DOHH2 (cell line): ENCODE measurements around the gene NUP37.

Experiments used
- H3F3A ChIP-seq: fragments of 200-600 bp; sonication (generic), shearing (Covaris generic); 2 replicates; pipeline ENCODE4 v1.6.0; 2016; ENCODE audit warnings: antibody characterized with exemption, mild to moderate bottlenecking; ENCODE audit not compliant: control insufficient read depth, insufficient read depth
- H3K27ac ChIP-seq: fragments of 200-600 bp; sonication (generic); 2 replicates; pipeline ENCODE4 v1.5.1; 2014; ENCODE audit warnings: low read depth, mild to moderate bottlenecking, low read length, moderate library complexity
- H3K27me3 ChIP-seq: fragments of 200-600 bp; sonication (generic); 2 replicates; pipeline ENCODE4 v1.6.1; 2014; ENCODE audit warnings: mild to moderate bottlenecking, low read length, mixed read lengths; ENCODE audit not compliant: control insufficient read depth
- H3K36me3 ChIP-seq: fragments of 200-600 bp; sonication (generic); 2 replicates; pipeline ENCODE4 v1.6.1; 2014; ENCODE audit warnings: mild to moderate bottlenecking, low read length, moderate library complexity, mixed read lengths; ENCODE audit not compliant: control insufficient read depth
- H3K4me1 ChIP-seq: fragments of 200-600 bp; sonication (generic); 2 replicates; pipeline ENCODE4 v1.6.1; 2014; ENCODE audit warnings: mild to moderate bottlenecking, low read length, mixed read lengths; ENCODE audit not compliant: control insufficient read depth
- H3K4me2 ChIP-seq: fragments of 200-600 bp; sonication (generic); 2 replicates; pipeline ENCODE4 v1.6.0; 2014; ENCODE audit warnings: mild to moderate bottlenecking, low read length, moderate library complexity
- H3K4me3 ChIP-seq: fragments of 200-600 bp; sonication (generic); 2 replicates; pipeline ENCODE4 v1.5.1; 2014; ENCODE audit warnings: mild to moderate bottlenecking, low read length, mixed read lengths
- H3K79me2 ChIP-seq: fragments of 200-600 bp; sonication (generic); 2 replicates; pipeline ENCODE4 v1.6.1; 2014; ENCODE audit warnings: mild to moderate bottlenecking, low read length, mixed read lengths; ENCODE audit not compliant: control insufficient read depth
- H3K9me2 ChIP-seq: fragments of 200-600 bp; sonication (generic); replicated peaks from 2 replicates; pipeline ENCODE4 v1.6.1; 2014; ENCODE audit warnings: mild to moderate bottlenecking, low read length, mixed read lengths; ENCODE audit not compliant: control insufficient read depth
- H3K9me3 ChIP-seq: fragments of 200-600 bp; sonication (generic); 2 replicates; pipeline ENCODE4 v1.6.1; 2014; ENCODE audit warnings: antibody characterized with exemption, low read length, mixed read lengths; ENCODE audit not compliant: control insufficient read depth, insufficient read depth
- H4K20me1 ChIP-seq: fragments of 200-600 bp; sonication (generic); 2 replicates; pipeline ENCODE4 v1.6.0; 2014; ENCODE audit warnings: low read depth, mild to moderate bottlenecking, antibody characterized with exemption, low read length, moderate library complexity; ENCODE audit not compliant: control insufficient read depth, insufficient read depth
- CTCF ChIP-seq: fragments of 200-600 bp; sonication (generic); IDR thresholded peaks from one replicate; pipeline ENCODE4 v1.5.1; 2014; ENCODE audit warnings: antibody characterized with exemption, mild to moderate bottlenecking, low read depth, low read length; ENCODE audit not compliant: poor library complexity, severe bottlenecking
- EZH2phosphoT487 ChIP-seq: fragments of 200-600 bp; sonication (generic); IDR thresholded peaks from 2 replicates; pipeline ENCODE4 v1.6.1; 2017; ENCODE audit warnings: borderline replicate concordance, mild to moderate bottlenecking, antibody characterized with exemption, low read length, moderate library complexity, mixed read lengths

Gene NUP37

DNA sequence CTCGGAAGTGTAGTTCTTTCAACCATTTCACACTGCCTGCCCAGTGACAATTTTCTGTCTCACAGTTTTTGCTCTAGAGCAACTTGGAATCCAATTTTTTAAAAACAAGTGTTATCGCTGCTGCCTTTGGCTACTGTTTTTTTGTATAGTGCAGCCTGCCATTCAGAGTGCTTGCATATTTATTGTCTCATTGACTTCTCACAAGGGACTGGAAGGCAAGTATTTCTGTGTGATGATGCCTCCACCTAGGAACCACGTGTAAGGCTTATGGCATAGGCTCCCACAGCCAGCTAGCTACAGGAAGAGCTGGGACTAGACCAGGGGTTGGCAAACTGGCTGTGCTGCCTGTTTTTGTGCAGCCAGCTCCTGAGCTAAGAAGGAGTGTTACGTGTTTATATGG lies 972 bp upstream of the NUP37 start:
- peaks cover 30% of the 10 kb centered on the region for H3K4me1 ChIP-seq
- H3K27me3 ChIP-seq: no peaks in the 10 kb centered on the region
- no peaks in the 10 kb centered on the region for H3K9me3 ChIP-seq
- peak overlapping the region; percentile 84 for H3K4me3 ChIP-seq
- peaks cover 73% of the 10 kb centered on the region for H3K36me3 ChIP-seq
- no peak for TF ChIP-seq CTCF
- no peak for TF ChIP-seq EZH2phosphoT487
- H4K20me1 ChIP-seq: no peaks in the 10 kb centered on the region
- no peaks in the 10 kb centered on the region; the same call in 1 of the 2 replicates for H3F3A ChIP-seq
- H3K9me2 ChIP-seq: no peaks in the 10 kb centered on the region
- H3K27ac ChIP-seq: peak overlapping the region; percentile 67
- peak overlapping the region; percentile 91 for H3K4me2 ChIP-seq
- H3K79me2 ChIP-seq: peaks cover 73% of the 10 kb centered on the region

GRCh38 chr12:102120564-102120873 lies 605 bp upstream of the NUP37 start:
- peak overlapping the region; percentile 91 for H3K4me2 ChIP-seq
- no peak for TF ChIP-seq CTCF
- TF ChIP-seq EZH2phosphoT487: no peak
- peak overlapping the region; percentile 67 for H3K27ac ChIP-seq
- no peaks in the 10 kb centered on the region for H3K9me2 ChIP-seq
- no peaks in the 10 kb centered on the region for H4K20me1 ChIP-seq
- H3K4me1 ChIP-seq: peaks cover 30% of the 10 kb centered on the region
- no peaks in the 10 kb centered on the region for H3K9me3 ChIP-seq
- H3K36me3 ChIP-seq: peaks cover 73% of the 10 kb centered on the region
- H3K79me2 ChIP-seq: peaks cover 70% of the 10 kb centered on the region
- H3K27me3 ChIP-seq: no peaks in the 10 kb centered on the region
- H3K4me3 ChIP-seq: peak overlapping the region; percentile 84
- no peaks in the 10 kb centered on the region; the same call in 1 of the 2 replicates for H3F3A ChIP-seq

- H3K4me2 ChIP-seq: peak overlapping the region; percentile 91
- no peaks in the 10 kb centered on the region for H3K27me3 ChIP-seq
- peak overlapping the region; percentile 84 for H3K4me3 ChIP-seq
- no peaks in the 10 kb centered on the region for H3F3A ChIP-seq
- H3K9me2 ChIP-seq: no peaks in the 10 kb centered on the region
- peaks cover 30% of the 10 kb centered on the region for H3K4me1 ChIP-seq
- H4K20me1 ChIP-seq: no peaks in the 10 kb centered on the region
- H3K36me3 ChIP-seq: peaks cover 72% of the 10 kb centered on the region
- peaks cover 56% of the 10 kb centered on the region for H3K79me2 ChIP-seq
- H3K9me3 ChIP-seq: no peaks in the 10 kb centered on the region
- TF ChIP-seq EZH2phosphoT487 (no peak), CTCF (no peak)
- no peak overlapping the region for H3K27ac ChIP-seq
Observed at GRCh38 chr12:102118874-102119273, 1.0 kb downstream of the NUP37 start.

DNA sequence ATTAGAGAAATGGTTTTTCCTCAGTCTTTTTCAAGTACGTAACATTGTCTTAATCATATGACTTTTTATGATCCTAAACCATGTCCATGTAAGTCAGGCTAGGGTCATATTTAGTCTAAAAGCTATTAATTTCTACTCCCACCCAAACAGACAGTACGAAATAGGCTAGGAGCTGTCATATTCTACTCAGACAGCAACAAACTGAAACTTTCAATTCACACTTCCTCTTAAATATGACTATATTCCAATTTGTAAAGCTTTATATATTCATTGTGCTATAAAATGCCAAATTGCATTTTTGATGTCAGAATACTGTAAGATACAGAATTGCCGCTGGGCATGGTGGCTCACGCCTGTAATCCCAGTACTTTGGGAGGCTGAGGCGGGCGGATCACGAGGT lies 3.5 kb downstream of the NUP37 start:
- H3K4me1 ChIP-seq: peaks cover 11% of the 10 kb centered on the region
- no peaks in the 10 kb centered on the region for H3K27me3 ChIP-seq
- H3K9me2 ChIP-seq: no peaks in the 10 kb centered on the region
- no peaks in the 10 kb centered on the region for H3F3A ChIP-seq
- H3K9me3 ChIP-seq: no peaks in the 10 kb centered on the region
- no peak overlapping the region for H3K27ac ChIP-seq
- H3K4me2 ChIP-seq: no peak overlapping the region
- no peak overlapping the region for H3K4me3 ChIP-seq
- no peak for TF ChIP-seq CTCF
- no peak for TF ChIP-seq EZH2phosphoT487
- H3K79me2 ChIP-seq: peaks cover 31% of the 10 kb centered on the region
- H4K20me1 ChIP-seq: no peaks in the 10 kb centered on the region
- H3K36me3 ChIP-seq: peaks cover 70% of the 10 kb centered on the region
